ENCODE results near the gene SLC7A14.

The SLC7A14 gene

DNA sequence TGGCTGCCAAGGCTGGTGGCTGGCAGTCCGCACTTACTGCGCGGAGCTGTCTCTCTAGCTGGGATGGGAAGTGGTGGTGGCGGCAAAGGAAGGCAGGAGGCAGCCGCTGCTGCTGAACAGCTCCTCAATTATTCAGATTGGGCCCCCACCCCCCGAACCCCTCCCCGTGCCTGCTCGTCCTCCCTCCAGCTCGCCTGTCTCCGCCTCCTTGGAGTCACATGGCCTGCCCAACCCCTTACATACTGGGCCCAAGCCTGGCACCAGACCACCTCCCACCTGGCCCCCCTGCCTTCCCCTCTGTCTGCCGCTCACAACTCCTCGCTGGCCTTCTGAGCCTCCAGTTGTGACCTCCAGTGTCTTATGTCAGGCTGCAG, at the start of gene SLC7A14:
TSS of gene SLC7A14 (minus strand) at position 139 of the 374 bp plus-strand sequence. CDS start 59,139 bp downstream, outside the sequence.
- no peak for DNase-seq (ENCODE audit: low spot score)

DNA sequence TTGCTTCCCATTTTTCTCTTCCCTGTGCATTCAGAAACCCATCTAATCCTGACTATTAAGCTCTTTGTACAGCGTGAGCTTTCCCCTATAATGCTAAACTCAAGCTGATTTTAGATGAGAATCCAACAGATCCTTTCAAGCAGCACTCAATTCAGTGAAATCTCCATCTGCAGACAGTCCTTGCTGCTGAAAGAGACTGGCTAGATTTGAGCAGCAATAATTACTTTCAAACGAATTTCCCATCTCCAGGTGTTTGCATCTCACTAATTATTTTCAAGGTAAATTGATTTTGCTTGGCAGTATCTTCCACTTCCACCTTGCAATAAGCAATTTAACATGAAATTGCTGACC, 49.5 kb upstream of the SLC7A14 start:
- no peak for DNase-seq (ENCODE audit: low spot score)

DNA sequence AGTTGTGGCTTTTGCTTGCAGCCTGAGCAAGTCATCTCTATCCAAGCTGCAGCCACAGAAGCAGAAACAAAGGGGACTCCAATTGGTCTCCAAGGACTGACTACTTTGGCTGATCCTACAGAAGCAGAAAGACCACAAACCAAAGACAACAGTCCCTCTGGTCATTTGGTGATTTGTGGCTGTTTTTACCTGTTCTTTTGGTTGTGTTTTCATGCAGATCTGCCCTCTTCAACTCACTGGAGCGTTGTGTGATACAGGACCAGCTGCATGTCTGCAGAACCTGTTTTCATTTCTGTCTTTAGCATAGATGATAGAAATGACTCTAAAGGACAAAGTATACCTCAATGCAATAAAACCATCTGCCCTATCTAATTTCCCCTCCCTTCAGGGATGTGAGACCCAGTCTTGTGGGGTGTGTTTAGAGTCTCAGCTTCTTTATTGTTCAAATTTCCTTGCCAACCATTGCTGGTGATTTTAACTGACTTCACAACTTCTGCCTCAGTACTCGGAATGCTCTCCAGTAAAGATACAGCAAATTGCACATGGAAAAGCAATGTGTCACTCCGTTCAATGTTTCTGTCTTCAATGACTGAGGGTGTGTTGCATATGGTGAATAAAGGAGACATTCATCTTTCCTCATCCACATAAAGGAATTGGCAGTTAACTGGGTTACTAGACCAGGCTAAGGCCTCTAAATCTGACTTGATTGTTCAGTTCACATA, 48.9 kb upstream of the SLC7A14 start:
- no peak for DNase-seq (ENCODE audit: low spot score)

DNA sequence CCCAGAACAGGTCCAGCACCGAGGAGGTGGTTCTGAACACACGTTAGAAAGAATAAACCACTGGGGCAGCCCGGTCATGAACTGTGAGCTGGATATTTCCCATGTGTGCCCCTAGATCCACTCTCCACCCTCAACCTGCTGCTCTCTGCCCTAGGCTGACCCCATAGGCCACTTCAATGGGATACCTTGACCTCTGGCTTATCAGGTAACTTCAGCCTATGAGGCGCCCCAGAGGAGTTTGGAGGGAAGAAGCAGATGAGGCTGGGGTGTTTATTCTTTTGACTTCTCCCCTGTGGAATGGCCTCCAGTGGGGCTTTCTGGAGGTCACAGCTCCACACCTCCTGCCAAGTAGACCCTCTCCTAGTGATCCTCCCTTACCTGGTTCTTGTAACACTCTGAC, 47.7 kb upstream of the SLC7A14 start:
- DNase-seq (ENCODE audit: low spot score) = no peak

DNA sequence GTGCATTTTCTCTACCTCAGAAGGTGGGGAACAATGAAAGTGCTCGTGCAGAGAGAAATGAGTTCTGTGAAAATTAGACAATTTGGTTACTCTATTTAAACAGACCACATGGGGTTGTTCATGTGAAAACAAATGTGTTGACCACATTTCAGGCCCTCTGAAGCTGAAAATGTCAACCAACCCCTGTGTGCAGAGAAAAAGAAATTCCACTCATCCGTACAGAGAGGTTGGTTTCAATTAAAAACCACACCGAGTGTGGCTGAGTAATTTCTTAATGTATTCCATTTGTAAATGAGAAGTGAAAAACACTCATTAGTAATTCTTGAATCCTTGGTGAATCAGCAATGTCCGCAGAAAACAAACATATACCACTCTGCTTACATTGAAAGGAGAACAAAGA, 46.9 kb upstream of the SLC7A14 start:
- DNase-seq (ENCODE audit: low spot score) = no peak

DNA sequence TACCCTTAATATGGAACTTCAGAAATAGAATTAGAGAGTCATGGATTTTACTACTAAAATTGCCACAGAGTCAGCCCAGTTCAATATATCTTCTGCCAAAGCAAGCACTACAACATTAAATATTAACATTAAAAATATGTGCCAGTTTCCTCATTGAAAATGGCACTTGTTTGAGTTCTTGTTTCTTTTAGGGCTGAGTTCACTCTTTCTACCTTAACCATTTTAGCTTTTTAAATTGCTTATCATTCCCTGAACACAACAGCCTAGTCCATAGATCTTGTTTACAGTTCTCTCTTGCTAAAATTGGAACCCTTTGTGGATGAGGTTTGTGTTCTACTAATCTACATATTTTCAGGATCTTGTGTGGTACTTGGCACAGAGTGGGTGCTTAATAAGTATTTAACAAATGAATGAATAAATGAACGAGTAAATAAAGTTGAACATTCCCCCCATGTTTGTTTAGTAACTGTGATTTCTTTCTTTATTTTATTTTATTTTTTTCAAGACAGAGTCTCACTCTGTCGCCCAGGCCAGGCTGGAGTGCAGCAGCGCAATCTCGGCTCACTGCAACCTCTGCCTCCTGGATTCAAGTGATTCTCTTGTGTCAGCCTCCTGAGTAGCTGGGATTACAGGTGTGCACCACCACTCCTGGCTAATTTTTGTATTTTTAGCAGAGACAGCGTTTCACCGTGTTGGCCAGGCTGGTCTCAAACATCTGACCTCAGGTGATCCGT, 46.0 kb upstream of the SLC7A14 start:
- DNase-seq (ENCODE audit: low spot score) = no peak

DNA sequence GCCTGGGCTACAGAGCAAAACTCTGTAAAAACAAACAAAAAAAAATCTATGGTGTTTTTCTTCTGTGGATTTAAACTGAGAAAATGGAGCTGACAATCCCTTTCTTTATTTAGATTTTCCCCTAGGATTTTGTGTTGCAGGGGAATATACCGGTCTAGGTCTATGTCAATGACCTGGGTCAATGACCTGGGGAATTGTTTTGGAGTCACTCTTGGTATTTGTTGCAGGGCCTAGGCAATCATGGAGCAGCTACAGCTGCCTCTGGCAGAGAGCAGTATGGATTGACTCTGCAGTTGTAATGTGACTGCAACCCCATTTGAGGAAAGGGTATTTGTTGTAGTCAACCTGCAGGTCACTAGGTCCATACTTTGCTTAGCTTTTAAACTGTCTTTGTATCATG, 37.6 kb upstream of the SLC7A14 start:
- DNase-seq (ENCODE audit: low spot score) = no peak

DNA sequence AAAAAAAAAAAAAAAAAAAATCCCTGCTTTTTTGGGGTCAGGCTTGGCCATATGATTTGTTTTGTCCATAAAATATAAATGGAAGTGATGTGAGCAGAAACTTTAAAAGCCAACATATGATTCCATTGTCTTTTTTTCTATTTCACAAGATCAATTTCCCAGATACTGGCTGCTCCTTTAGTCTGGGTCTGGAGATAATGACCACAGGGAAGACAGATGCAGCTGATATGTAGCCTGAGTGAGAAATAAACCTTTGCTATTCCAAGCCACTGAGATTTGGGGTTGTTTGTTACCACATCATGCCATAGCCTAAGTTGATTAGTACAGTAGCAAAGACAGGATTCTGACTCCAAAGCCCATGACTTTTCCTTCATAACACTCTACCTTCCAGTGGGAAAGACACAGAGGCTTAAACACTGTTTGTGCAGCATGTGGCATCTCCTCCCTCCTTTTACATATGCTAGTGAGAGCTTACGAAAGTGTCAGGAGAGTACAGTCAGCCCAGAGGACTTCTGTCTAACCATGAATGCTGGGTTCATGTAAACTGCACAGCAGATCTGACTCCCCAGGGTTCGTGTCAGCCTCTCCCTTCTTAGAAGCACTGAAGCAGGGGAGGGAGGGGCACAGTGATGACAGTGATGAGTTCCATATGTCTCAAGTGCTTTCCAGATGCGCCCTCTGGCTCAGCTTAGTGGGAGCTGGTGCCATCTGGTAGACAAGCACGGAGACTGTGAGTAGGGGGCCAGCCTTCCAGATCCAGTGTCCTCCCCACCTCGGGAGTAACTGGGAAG, 36.7 kb upstream of the SLC7A14 start:
- no peak for DNase-seq (ENCODE audit: low spot score)

DNA sequence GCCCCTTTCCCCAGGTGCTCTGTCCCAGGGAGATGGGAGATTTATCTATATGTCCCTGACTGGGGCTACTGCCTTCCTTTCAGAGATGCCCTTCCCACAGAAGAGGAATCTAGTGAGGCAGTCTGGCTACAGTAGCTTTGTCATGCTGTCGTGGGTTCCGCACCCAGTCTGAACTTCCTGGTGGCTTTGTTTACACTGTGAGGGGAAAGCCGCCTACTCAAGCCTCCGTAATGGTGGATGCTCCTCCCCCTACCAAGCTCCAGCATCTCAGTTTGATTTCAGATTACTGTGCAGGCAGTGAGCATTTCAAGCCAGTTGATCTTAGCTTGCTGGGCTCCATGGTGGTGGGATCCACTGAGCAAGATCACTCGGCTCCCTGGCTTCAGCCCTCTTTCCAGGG, 35.4 kb upstream of the SLC7A14 start:
- no peak for DNase-seq (ENCODE audit: low spot score)

DNA sequence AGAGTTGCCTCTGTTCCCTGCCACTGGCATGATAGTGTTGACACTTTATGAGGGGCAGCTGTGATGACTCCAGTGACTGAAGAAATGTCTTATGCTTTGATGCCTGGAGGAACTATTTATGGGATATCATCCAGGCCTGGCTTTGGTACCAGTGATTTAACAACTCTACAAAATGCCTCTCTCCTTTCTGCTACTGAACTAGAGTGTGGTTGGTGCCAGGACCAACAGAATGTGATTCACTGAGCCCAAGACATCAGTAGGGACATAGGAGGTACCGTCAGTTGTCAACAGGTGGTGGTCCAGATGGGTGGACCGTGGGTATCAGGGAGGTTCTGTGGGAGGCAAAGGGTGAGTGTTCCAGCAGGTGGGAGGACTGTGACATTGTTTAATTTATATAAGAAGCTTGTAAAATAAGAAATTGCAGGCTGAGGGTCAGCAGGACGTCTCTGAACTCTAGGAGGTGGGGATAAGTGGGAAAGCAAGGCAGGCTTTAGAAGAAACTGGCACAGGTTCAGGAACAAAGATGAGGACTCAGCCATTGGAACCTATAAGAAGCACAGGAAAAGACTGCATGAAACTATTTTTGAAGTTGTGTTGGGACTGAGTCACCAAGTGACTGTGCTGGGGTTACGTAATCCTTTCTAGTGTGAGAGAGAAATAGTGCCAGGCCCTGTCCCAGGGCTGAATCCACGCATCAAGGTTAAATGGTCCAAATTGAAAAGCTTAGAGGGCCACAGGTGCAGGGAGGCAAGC, 28.5 kb upstream of the SLC7A14 start:
- no peak for DNase-seq (ENCODE audit: low spot score)

DNA sequence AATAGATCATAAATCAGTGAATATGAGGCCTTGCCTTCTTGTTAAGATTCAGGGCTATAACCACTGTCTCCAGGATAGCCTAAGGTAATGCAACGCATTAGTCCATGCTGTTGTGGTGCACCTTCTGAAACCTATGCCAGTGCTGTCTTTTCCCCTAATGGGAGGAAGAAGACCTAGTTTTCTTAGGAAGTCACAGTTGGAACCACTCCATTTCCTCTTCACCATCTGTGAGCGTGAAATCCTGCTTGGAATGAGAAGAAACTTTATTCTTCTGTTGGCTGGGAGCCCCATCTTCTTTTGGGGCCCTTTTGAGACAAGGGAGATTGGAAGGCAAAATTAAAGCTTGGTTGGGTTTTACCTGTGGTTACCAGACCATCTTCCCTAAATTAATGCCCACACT, 25.9 kb upstream of the SLC7A14 start:
- DNase-seq (ENCODE audit: low spot score) = no peak

DNA sequence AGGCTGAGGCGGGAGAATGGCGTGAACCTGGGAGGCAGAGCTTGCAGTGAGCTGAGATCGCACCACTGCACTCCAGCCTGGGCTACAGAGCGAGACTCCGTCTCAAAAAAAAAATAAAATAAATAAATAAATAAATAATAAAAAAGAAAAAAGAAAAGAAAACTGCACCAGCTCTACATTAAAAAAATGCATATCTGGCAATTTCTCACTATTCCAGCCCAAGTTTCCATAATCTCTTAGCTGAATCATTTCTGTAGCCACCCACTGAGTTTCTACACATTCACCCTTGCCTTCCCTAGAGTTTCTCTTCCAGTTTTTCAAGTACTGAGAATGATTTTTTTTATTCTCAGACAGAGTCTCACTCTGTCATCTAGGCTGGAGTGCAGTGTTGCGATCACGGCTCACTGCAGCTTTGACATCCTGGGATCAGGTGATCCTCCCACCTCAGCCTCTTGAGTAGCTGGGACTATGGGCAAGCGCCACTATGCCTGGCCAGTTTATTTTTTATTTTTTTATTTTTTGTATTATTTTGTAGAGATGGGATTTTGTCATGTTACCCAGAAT, 24.5 kb upstream of the SLC7A14 start:
- DNase-seq (ENCODE audit: low spot score) = no peak

DNA sequence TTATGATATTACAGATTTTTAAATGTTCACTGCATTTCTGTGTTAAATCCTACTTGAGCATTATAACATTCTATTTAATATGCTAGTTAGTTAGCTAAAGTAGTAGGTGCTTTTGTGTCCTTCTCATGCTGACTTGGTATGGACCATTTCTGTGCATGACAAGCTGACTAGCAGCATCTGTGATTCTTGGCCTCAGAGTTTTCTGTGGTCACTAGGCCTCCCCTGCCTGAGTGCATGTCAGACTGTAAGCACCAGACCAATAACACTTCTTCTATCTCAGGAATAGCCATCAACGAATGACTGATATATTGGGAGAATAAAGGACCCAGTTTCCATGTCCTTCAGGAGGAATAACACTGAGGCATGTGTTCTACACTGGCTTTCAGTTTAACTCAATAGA, 22.6 kb upstream of the SLC7A14 start:
- DNase-seq (ENCODE audit: low spot score) = no peak

DNA sequence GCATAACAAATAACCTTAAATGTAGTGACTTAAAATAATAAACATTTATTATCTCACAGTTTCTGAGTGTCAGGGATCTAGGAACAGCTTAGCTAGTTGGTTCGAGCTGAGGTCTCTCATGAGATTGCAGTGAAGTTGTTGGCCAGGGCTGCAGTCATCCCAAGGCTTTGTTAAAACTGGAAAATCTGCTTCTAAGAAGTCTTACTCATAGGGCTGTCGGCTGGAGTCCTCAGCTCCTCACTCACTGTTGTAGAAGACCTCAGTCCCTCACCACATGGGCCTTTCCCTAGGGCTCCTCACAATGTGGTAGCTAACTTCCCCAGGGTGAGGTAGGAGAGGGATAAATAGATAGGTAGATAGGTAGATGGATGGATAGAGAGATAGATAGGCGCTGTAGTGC, 20.8 kb upstream of the SLC7A14 start:
- DNase-seq (ENCODE audit: low spot score) = no peak

DNA sequence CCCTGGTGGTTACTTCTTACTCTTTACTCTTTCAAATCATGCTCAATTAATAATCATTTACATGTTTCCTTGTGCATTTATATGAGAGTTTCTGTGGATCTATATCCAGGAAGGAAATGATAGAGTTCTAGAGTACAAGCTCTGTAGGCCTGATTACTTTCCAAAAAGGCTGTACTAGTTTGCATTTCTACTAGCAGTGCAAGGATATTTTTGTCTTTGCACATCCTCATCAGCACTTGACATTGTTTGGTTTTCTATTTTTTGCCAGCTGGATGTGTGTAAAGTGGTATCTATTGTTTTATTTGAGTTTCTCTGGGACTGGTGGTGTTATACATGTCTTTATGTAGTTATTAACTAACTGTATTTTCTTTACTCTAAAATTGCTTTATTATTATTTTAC, 19.6 kb upstream of the SLC7A14 start:
- DNase-seq (ENCODE audit: low spot score) = no peak

DNA sequence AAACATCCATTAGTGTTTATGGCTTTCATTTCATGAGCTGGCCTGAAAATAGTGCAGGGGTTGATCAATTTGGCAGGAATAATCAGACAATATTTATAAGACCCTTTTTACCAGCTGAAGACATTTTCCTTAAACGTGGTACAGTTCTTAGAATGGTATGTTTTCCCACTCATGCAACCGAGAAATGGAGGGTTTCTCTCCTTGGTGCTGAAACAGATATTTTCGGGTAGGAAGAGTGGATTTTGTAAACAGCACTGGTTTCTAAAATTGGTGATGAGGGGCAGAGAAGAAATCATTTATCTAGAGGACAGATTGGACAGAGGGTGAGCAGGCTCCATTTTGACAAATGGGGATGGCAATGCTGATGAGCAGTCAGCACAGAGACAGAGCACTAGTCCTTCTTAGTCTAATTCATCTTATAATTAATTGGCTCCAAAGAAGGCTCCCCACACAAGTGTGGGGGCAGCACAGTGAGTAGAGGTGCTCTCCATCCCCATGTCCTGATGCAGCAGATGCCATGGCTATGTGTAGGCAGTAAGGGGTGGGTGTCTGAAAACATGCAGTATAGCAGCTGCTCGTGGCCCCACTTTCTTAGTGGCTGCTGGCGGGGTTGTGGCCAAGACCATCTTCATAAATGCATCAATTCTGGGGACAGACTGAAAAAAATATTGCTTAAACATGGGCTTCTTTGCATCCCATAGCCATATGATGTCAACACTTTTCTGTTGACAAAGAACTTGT, 18.1 kb upstream of the SLC7A14 start:
- no peak for DNase-seq (ENCODE audit: low spot score)

DNA sequence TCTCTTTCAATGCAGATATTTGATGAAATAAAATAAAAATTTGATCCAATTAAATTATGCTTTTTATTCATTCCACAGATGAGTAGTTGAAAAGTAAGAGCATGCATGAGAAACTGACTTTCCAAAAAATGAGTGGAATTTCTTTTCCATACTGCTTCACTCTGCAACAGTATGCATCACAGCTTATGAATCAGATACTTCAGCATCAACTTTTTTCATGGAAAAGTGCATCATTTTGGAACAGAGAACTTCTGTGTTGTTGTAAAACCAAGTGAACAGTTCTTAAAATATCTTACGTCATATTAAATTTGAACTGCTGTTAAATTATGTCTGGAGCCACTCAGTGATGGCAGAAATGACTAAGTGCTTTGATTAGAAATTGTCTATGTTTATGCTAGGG, 16.7 kb upstream of the SLC7A14 start:
- DNase-seq (ENCODE audit: low spot score) = no peak

DNA sequence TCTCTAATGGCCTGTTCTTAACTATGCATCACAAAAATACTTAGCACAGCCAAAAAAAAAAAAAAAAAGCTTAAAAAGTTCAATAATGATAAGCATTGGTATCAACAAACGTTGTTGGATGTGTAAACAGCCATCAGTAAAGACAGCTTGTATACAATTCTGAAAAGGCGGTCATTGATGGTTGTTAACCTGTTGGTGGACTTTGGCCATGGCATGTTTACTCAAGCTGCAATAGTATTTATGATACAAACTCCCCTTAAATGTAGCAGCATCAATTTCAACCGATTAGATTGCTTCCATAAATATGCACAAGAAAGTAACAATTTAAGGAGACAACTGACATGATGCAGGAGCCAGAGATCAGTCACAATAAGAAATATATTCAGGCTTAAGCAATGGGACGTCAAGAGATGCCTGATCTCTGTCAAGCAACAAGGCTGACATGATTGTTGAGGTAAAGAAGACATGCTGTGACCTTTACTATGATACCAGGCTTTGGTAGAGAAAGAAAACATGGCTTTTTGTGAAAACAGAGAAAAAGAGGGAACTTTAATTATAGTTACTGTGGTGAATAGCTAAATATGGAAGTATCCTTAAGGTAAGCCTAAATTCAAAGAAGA, 14.2 kb upstream of the SLC7A14 start:
- no peak for DNase-seq (ENCODE audit: low spot score)

DNA sequence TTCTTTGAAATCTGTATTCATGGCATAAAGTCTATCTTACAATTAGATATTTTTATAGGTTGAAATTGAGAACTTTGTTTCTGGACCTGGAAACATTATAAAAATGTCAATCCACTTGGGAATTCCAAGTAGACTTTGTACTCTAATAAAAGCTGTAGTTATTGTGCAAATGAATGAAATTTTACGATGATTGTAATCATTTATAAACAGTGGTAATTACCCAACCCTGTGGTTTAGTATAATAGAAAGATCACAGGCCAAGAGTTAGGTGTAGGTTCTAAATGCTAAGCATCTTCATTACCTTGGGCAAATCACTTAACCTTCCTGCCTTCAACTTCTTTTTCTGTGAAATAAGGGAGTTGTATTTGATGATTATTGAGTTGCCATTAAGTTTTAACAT, 13.2 kb upstream of the SLC7A14 start:
- DNase-seq (ENCODE audit: low spot score) = no peak

DNA sequence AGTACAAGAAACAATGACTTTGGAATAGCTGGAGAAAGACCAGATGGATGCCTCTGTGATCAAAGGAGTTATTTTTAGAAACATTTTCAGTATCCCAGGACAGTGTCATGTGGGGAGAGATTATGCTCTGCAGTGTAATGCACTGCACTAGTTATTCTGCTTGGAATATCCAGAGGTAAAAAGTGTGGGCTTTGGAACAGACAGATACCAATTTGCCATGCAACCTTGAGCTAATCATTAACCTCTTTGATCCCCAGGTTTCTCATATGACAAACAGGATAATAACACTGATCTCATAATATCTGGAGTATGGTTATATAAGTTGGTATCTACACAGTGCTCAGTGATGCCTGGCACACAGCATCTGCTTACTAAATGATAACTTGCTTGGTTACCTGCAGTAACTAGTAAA, 12.2 kb upstream of the SLC7A14 start:
- DNase-seq (ENCODE audit: low spot score) = no peak

DNA sequence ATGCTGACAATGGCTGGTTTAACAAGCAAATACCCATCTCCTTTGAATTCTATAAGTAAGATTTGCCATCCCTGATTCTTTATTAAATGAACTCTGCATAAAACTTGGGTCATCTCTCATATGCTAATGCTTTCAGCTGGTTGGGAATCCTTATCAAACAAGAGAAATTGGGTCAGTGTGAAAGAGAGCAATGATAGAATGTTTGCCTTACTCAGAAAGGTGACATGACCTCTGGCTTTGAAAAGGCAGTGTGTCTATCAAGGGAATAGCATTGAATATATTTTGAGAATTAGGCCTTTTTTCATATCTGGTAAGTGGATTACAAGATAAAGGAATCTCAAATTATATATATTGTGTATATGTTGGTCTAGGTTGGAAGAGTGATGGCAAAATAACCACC, 8.7 kb upstream of the SLC7A14 start:
- DNase-seq (ENCODE audit: low spot score) = no peak

Data from hematopoietic multipotent progenitor cell treated with erythropoietin and hydrocortisone succinate and interleukin-3 and kit ligand, for 15 days (in vitro differentiated cells).